ENCODE measurements around the gene DPM2. TPM values are rescaled to one million over a fixed set of nuclear protein-coding genes. Genes with fewer than 3 reads are reported as not detected.

DPM2 gene
- total and polyA plus RNA-seq, 2 experiments from 2014 or later, result 36.6 to 92.4 TPM

- DNase-seq (ENCODE audit: low spot score) (peak; percentile 96), ATAC-seq (peak; percentile 54)
- Histone ChIP-seq H3K4me2 (peak within 1 kb of the TSS; percentile 92), H3K9me2 (ENCODE audit: insufficient read depth) (no peaks in the 10 kb centered on the region), H3K4me1 (ENCODE audit: insufficient read depth) (peaks cover 27% of the 10 kb centered on the region), H2AFZ (peak within 1 kb of the TSS; percentile 74; the same call in 1 of the 2 replicates), H3F3A (replicated peaks; ENCODE audit: low read depth) (peaks cover 16% of the 10 kb centered on the region), H3K4me3 (peak within 1 kb of the TSS; percentile 70), H4K20me1 (replicated peaks; ENCODE audit: insufficient read depth) (peaks cover 8% of the 10 kb centered on the region; the same call in 1 of the 2 replicates), H3K79me2 (replicated peaks; ENCODE audit: insufficient read depth) (no peaks in the 10 kb centered on the region), H3K27ac (ENCODE audit: low read depth) (peak within 1 kb of the TSS; percentile 89), H3K27me3 (ENCODE audit: insufficient read depth) (peaks cover 11% of the 10 kb centered on the region), H3K36me3 (ENCODE audit: insufficient read depth) (no peaks in the 10 kb centered on the region)
- Mint-ChIP-seq H3K9me3 (no peaks in the 10 kb centered on the region), H3K27me3 (ENCODE audit: insufficient read depth, low read depth, poor library complexity) (peaks cover 30% of the 10 kb centered on the region), H3K36me3 (ENCODE audit: low read depth) (peaks cover 3% of the 10 kb centered on the region; the same call in 1 of the 3 replicates), H3K4me3 (peak within 1 kb of the TSS; percentile 71), H3K4me1 (peaks cover 31% of the 10 kb centered on the region), H3K27ac (peak within 1 kb of the TSS; percentile 44; the same call in 1 of the 2 replicates)
- peak; percentile 69; the same call in 1 of the 2 replicates for TF ChIP-seq ETS1 (IDR thresholded peaks at IDR 0.05)
- TF ChIP-seq NANOG (IDR thresholded peaks at IDR 0.05; ENCODE audit: borderline replicate concordance), result no peak
- TF ChIP-seq JUNB (IDR thresholded peaks at IDR 0.05; ENCODE audit: unreplicated experiment), result no peak
- no peak for TF ChIP-seq EZH2phosphoT487 (IDR thresholded peaks at IDR 0.05; ENCODE audit: unreplicated experiment)
- TF ChIP-seq ZNF462 (CRISPR knock-in tag; IDR thresholded peaks at IDR 0.05), result no peak
- peak; percentile 15 to 29; a peak in 2 of 4 replicates for TF ChIP-seq CTCF (conservative IDR thresholded peaks at IDR 0.05; ENCODE audit: low read depth in 2 of 2)
- TF ChIP-seq STAT1 (IDR thresholded peaks at IDR 0.05; ENCODE audit: unreplicated experiment), result no peak
- TF ChIP-seq EZH2 (IDR thresholded peaks at IDR 0.05; ENCODE audit: low read depth, unreplicated experiment), result no peak
- peak; percentile 78 for TF ChIP-seq POLR2AphosphoS5 (IDR thresholded peaks at IDR 0.05; ENCODE audit: low read depth)
- TF ChIP-seq CREB1 (CRISPR knock-in tag; IDR thresholded peaks at IDR 0.05; ENCODE audit: low read depth), result no peak
Measured at GRCh38 chr9:127930231-127931091, 7.2 kb downstream of the DPM2 start, which contains the start of gene PIP5KL1. TSS of gene PIP5KL1 (minus strand) at chr9:127930777. CDS start at chr9:127930752, 25 bp downstream.
